ENCODE results near the gene OR2AK2. TPM values are rescaled to one million over a fixed set of nuclear protein-coding genes. Genes with fewer than 3 reads are reported as not detected.

The OR2AK2 gene
- total RNA-seq, 1 experiment from 2014 or later, result not detected

- ChIA-PET CTCF (no interaction called here), POLR2A (ENCODE audit: unreplicated experiment) (no interaction called here)
- no peak for DNase-seq
- H3K27me3 ChIP-seq (ENCODE audit: insufficient read depth, low read depth), result no peaks in the 10 kb centered on the region
- no peak overlapping the region for H3K27ac ChIP-seq
- no peaks in the 10 kb centered on the region for H3K4me1 ChIP-seq (replicated peaks; ENCODE audit: insufficient read depth)
- H3K4me3 ChIP-seq, result no peak overlapping the region
- H3F3A ChIP-seq (ENCODE audit: insufficient read depth, low read depth), result no peaks in the 10 kb centered on the region
- H3K36me3 ChIP-seq (ENCODE audit: low read depth), result no peaks in the 10 kb centered on the region
- intact Hi-C loops (cut with micrococcal nuclease; ENCODE audit: unreplicated experiment), result no loop called here
- no peaks in the 10 kb centered on the region for H4K20me1 ChIP-seq (ENCODE audit: insufficient read depth)
- H3K9me2 ChIP-seq (ENCODE audit: insufficient read depth), result no peaks in the 10 kb centered on the region
- TF ChIP-seq CTCF (conservative IDR thresholded peaks at IDR 0.05) (no peak), EZH2 (IDR thresholded peaks at IDR 0.05; ENCODE audit: low read depth) (no peak)
- H3K4me2 ChIP-seq, result no peak overlapping the region
- H3K79me2 ChIP-seq (ENCODE audit: low read depth), result no peaks in the 10 kb centered on the region
- no peak overlapping the region for H2AFZ ChIP-seq
- no peaks in the 10 kb centered on the region for H3K9me3 ChIP-seq (ENCODE audit: insufficient read depth, low read depth)
- no TSS peak for BruUV-seq (replicated peaks)
These were observed 33.8 kb downstream of the OR2AK2 start for GRCh38 chr1:247998811-247999210.

- H3F3A ChIP-seq (ENCODE audit: insufficient read depth, low read depth), result no peaks in the 10 kb centered on the region
- CTCF ChIA-PET, result no interaction called here
These were observed 35.1 kb downstream of the OR2AK2 start for GRCh38 chr1:248000169-248000568.

GRCh38 chr1:248007778-248008177, 42.7 kb downstream of the OR2AK2 start:
- H3K9me2 ChIP-seq (ENCODE audit: insufficient read depth), result no peaks in the 10 kb centered on the region
- BruUV-seq (replicated peaks), result no TSS peak
- no peak overlapping the region for H3K4me3 ChIP-seq
- no peaks in the 10 kb centered on the region for H3K9me3 ChIP-seq (ENCODE audit: insufficient read depth, low read depth)
- no peaks in the 10 kb centered on the region for H3K27me3 ChIP-seq (ENCODE audit: insufficient read depth, low read depth)
- H3F3A ChIP-seq (ENCODE audit: insufficient read depth, low read depth), result no peaks in the 10 kb centered on the region
- H4K20me1 ChIP-seq (ENCODE audit: insufficient read depth), result no peaks in the 10 kb centered on the region
- H3K27ac ChIP-seq, result no peak overlapping the region
- ChIA-PET POLR2A (ENCODE audit: unreplicated experiment) (no interaction called here), CTCF (no interaction called here)
- H3K4me1 ChIP-seq (replicated peaks; ENCODE audit: insufficient read depth), result no peaks in the 10 kb centered on the region
- TF ChIP-seq EZH2 (IDR thresholded peaks at IDR 0.05; ENCODE audit: low read depth) (no peak), CTCF (conservative IDR thresholded peaks at IDR 0.05) (no peak)
- H2AFZ ChIP-seq, result no peak overlapping the region
- DNase-seq, result no peak
- no peak overlapping the region for H3K4me2 ChIP-seq
- H3K79me2 ChIP-seq (ENCODE audit: low read depth), result no peaks in the 10 kb centered on the region
- intact Hi-C loops (cut with micrococcal nuclease; ENCODE audit: unreplicated experiment), result no loop called here
- H3K36me3 ChIP-seq (ENCODE audit: low read depth), result no peaks in the 10 kb centered on the region

More at GRCh38 chr1:248000169-248000568, 35.1 kb downstream of the OR2AK2 start:
- DNase-seq, result no peak
- no peaks in the 10 kb centered on the region for H4K20me1 ChIP-seq (ENCODE audit: insufficient read depth)
- no TSS peak for BruUV-seq (replicated peaks)
- TF ChIP-seq CTCF (conservative IDR thresholded peaks at IDR 0.05) (no peak), EZH2 (IDR thresholded peaks at IDR 0.05; ENCODE audit: low read depth) (no peak)
- no peak overlapping the region for H2AFZ ChIP-seq
- no peak overlapping the region for H3K4me3 ChIP-seq
- no peaks in the 10 kb centered on the region for H3K9me3 ChIP-seq (ENCODE audit: insufficient read depth, low read depth)
- H3K4me2 ChIP-seq, result no peak overlapping the region
- no peaks in the 10 kb centered on the region for H3K36me3 ChIP-seq (ENCODE audit: low read depth)
- intact Hi-C loops (cut with micrococcal nuclease; ENCODE audit: unreplicated experiment), result no loop called here
- H3K9me2 ChIP-seq (ENCODE audit: insufficient read depth), result no peaks in the 10 kb centered on the region
- H3K4me1 ChIP-seq (replicated peaks; ENCODE audit: insufficient read depth), result no peaks in the 10 kb centered on the region
- POLR2A ChIA-PET (ENCODE audit: unreplicated experiment), result no interaction called here
- H3K27ac ChIP-seq, result no peak overlapping the region
- H3K79me2 ChIP-seq (ENCODE audit: low read depth), result no peaks in the 10 kb centered on the region
- H3K27me3 ChIP-seq (ENCODE audit: insufficient read depth, low read depth), result no peaks in the 10 kb centered on the region
